Vagina (tissue), 2 donors: ENCODE measurements around the gene SLC22A13. TPM values are rescaled to one million over a fixed set of nuclear protein-coding genes. Genes with fewer than 3 reads are reported as not detected.
A peak's percentile ranks its signal among the peaks of the same experiment; 100 is the strongest.
"Not testable (repeated sequence)": the region's sequence is repeated elsewhere in the genome, so short reads cannot be mapped to it uniquely, and the experiment has no call there.

Experiments
- DNase-seq, 2 donors: peaks; one replicate each; pipeline ENCODE4 v3.0.0-alpha.2; 2017; ENCODE audit errors: extremely low spot score in 2 of 2
- H3K27ac ChIP-seq: fragments of 200-600 bp; sonication (generic); one replicate; pipeline ENCODE4 v1.5.1; 2019
- H3K27me3 ChIP-seq: fragments of 200-600 bp; sonication (generic); one replicate; pipeline ENCODE4 v1.5.1; 2019
- H3K36me3 ChIP-seq, 2 donors: fragments of 200-600 bp; sonication (generic); one replicate each; pipeline ENCODE4 v1.5.1; 2017 to 2019
- H3K4me1 ChIP-seq: fragments of 200-600 bp; sonication (generic); one replicate; pipeline ENCODE4 v1.5.1; 2019
- H3K4me3 ChIP-seq, 2 donors: fragments of 200-600 bp; sonication (generic); 1 replicate in 1 of 2; 2 replicates in 1 of 2; pipeline ENCODE4 v1.5.1; 2016 to 2019
- H3K9me3 ChIP-seq: fragments of 200-600 bp; sonication (generic); one replicate; pipeline ENCODE4 v1.5.1; 2019
- POLR2A ChIP-seq, 2 donors: fragments of 450-650 bp; IDR thresholded peaks; one replicate each; pipeline ENCODE4 v1.6.1; 2017; ENCODE audit warnings: antibody characterized with exemption in 2 of 2, mild to moderate bottlenecking in 2 of 2, moderate library complexity in 2 of 2
- POLR2AphosphoS5 ChIP-seq, 2 donors: sonication (generic); formaldehyde crosslinking; IDR thresholded peaks; one replicate each; pipeline ENCODE4 v1.9.0; 2017; ENCODE audit warnings: antibody characterized with exemption in 2 of 2, mild to moderate bottlenecking in 2 of 2, low read depth in 1 of 2; ENCODE audit not compliant: insufficient read depth in 1 of 2
- intact Hi-C: fragments of 100-400 bp; cut with DNase I; formaldehyde crosslinking; loops from one replicate; pipeline ENCODE4 v1.15.1; 2023
- total RNA-seq: library from RNA; depleted of rRNA; stranded (reverse); fragments of >200 nt; gene quantifications from one replicate; pipeline ENCODE4 v1.2.3, GENCODE V29; 2016
- TF ChIP-seq, protein P1 (sequence below), 3 experiments: fragments of 450-650 bp in 2 of 3; fragments of 200-600 bp in 1 of 3; sonication (generic) in 1 of 3; IDR thresholded peaks; one replicate each; pipeline ENCODE4 v1.5.1; 2017 to 2019; ENCODE audit warnings: antibody characterized with exemption in 3 of 3, mild to moderate bottlenecking in 2 of 3, moderate library complexity in 2 of 3

The SLC22A13 gene
- total RNA-seq, 1 donor from 2014 or later: not detected

GRCh38 chr3:38284756-38285150, 19.1 kb downstream of the SLC22A13 start:
- Histone ChIP-seq H3K27ac (no peak overlapping the region), H3K4me1 (no peaks in the 10 kb centered on the region), H3K9me3 (no peaks in the 10 kb centered on the region), H3K36me3 (no peaks in the 10 kb centered on the region), H3K4me3 (no peak overlapping the region), H3K27me3 (no peaks in the 10 kb centered on the region)
- TF ChIP-seq POLR2AphosphoS5 (IDR thresholded peaks at IDR 0.05; ENCODE audit: insufficient read depth in 1 of 2, low read depth in 1 of 2) (no peak), POLR2A (IDR thresholded peaks at IDR 0.05) (no peak)
- TF ChIP-seq, protein P1, sequence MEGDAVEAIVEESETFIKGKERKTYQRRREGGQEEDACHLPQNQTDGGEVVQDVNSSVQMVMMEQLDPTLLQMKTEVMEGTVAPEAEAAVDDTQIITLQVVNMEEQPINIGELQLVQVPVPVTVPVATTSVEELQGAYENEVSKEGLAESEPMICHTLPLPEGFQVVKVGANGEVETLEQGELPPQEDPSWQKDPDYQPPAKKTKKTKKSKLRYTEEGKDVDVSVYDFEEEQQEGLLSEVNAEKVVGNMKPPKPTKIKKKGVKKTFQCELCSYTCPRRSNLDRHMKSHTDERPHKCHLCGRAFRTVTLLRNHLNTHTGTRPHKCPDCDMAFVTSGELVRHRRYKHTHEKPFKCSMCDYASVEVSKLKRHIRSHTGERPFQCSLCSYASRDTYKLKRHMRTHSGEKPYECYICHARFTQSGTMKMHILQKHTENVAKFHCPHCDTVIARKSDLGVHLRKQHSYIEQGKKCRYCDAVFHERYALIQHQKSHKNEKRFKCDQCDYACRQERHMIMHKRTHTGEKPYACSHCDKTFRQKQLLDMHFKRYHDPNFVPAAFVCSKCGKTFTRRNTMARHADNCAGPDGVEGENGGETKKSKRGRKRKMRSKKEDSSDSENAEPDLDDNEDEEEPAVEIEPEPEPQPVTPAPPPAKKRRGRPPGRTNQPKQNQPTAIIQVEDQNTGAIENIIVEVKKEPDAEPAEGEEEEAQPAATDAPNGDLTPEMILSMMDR (IDR thresholded peaks at IDR 0.05): no peak
- intact Hi-C loops: no loop called here
- peak in 1 of 2 donors; percentile 10 for DNase-seq

DNA sequence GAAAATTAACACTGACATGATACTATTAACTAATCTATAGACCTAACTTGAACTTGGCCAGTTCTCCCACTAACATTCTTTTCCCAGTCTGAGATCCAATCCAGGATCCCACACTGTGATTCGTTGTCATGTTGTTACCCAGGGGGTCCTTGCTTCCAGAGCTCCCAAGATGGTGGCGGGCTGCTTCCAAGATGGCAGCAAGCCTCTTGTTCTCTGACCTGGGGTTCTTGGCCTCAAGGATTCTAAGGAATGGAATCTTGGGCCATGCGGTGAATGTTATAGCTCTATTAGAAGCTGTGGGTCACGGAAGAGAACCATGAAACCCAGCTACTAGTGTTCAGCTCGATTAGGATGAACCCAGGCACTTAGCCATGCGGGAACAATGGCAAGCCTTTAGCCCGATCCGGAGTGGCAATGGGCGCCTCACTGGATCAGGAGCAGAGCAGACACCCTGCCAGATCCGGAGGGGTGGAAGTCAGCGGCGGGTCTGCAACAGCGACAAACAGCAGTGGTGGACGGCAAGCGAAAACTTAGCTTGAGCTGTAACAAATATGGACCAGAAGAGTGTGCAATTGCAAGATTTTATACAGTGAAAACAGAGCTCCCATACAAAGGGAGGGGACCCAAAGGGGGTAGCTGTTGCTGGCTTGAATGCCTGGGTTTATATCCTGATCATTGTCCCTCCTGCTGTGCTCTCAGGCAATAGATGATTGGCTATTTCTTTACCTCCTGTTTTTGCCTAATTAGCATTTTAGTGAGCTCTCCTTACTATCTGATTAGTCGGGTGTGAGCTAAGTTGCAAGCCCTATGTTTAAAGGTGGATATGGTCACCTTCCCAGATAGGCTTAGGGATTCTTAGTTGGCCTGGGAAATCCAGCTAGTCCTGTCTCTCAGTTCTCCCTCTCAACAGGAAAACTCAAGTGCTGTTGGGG, 23.9 kb downstream of the SLC22A13 start:
- DNase-seq, H3K9me3 ChIP-seq, H3K36me3 ChIP-seq, H3K4me3 ChIP-seq, H3K27ac ChIP-seq, H3K27me3 ChIP-seq, H3K4me1 ChIP-seq, intact Hi-C loops: not testable (repeated sequence)

DNA sequence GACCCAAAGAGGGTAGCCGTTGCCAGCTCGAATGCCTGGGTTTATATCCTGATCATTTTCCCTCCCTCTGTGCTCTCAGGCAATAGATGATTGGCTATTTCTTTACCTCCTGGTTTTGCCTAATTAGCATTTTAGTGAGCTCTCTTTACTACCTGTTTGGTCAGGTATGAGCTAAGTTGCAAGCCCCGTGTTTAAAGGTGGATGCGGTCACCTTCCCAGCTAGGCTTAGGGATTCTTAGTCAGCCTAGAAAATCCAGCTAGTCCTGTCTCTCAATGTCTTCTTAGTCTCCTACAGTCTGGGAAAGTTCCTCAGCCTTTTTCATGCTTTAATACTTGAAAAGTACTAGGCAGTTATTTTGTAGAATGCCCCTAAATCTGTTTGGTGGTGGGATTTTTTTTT, 31.4 kb downstream of the SLC22A13 start:
- H3K27me3 ChIP-seq, intact Hi-C loops, H3K9me3 ChIP-seq, DNase-seq, H3K4me3 ChIP-seq, H3K27ac ChIP-seq, H3K36me3 ChIP-seq, H3K4me1 ChIP-seq: not testable (repeated sequence)
- peak in 1 of 2 donors; percentile 58 for TF ChIP-seq POLR2AphosphoS5 (IDR thresholded peaks at IDR 0.05; ENCODE audit: insufficient read depth in 1 of 2, low read depth in 1 of 2)

DNA sequence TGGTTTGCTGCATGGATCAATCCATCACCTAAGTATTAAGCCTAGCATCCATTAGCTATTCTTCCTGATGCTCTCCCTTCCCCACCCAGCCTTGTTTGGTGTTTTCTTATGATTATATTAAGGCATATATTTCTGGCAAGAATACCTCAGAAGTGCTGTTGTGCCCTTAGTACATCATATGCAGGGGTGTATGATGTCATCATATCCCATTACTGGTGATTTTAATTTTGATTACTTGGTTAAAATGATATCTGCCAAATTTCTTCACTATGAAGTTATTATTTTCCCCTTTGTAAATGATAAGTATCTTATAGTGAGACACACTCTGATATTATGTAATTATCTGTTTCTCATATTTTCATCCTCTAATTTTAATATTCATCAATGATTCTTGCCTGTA, 31.9 kb downstream of the SLC22A13 start:
- Histone ChIP-seq H3K27me3 (no peaks in the 10 kb centered on the region), H3K27ac (no peak overlapping the region), H3K4me1 (no peaks in the 10 kb centered on the region), H3K36me3 (no peaks in the 10 kb centered on the region), H3K9me3 (no peaks in the 10 kb centered on the region), H3K4me3 (no peak overlapping the region)
- intact Hi-C loops: no loop called here
- no peak for DNase-seq
- TF ChIP-seq, protein P1 (IDR thresholded peaks at IDR 0.05): no peak
- TF ChIP-seq POLR2AphosphoS5 (IDR thresholded peaks at IDR 0.05; ENCODE audit: insufficient read depth in 1 of 2, low read depth in 1 of 2): no peak
- no peak for TF ChIP-seq POLR2A (IDR thresholded peaks at IDR 0.05)

DNA sequence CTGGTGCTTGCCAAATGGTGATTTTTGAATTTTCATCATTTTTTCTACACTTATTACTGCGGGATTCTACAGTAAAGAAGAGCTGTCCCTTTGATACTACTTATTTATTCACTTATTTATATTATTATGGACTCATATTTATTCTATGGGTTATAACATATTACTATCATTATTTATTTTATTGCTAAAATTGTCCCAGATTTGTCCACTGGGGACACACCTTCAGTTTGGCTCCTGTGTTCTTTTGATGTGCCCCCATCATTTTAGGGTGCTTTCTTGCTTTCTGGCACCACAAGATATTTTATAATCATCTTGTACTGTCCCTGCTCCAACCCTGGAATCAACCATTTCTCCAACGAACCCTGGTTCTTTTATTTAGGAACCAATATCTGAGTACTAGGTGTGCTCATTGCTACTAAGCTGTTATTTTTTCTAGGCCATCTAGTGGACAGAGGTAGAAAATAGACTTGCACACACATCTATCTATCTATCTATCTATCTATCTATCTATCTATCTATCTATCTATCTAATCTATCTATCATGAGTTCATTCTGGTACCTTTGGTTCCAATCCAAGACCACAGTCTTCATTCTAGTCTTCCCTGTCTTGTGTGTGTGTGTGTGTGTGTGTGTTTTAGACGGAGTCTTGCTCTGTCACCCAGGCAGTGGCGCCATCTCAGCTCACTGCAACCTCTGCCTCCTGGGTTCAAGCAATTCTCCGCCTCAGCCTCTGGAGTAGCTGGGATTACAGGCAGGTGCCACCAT, 32.5 kb downstream of the SLC22A13 start:
- Histone ChIP-seq H3K4me3 (no peak overlapping the region), H3K4me1 (no peaks in the 10 kb centered on the region), H3K27me3 (no peaks in the 10 kb centered on the region), H3K9me3 (no peaks in the 10 kb centered on the region), H3K27ac (no peak overlapping the region), H3K36me3 (no peaks in the 10 kb centered on the region)
- TF ChIP-seq POLR2A (IDR thresholded peaks at IDR 0.05) (no peak), POLR2AphosphoS5 (IDR thresholded peaks at IDR 0.05; ENCODE audit: insufficient read depth in 1 of 2, low read depth in 1 of 2) (no peak)
- TF ChIP-seq, protein P1 (IDR thresholded peaks at IDR 0.05): no peak
- intact Hi-C loops: no loop called here
- DNase-seq: peak in 1 of 2 donors; percentile 58
